ENCODE results near the gene KIAA1755.

The KIAA1755 gene

DNA sequence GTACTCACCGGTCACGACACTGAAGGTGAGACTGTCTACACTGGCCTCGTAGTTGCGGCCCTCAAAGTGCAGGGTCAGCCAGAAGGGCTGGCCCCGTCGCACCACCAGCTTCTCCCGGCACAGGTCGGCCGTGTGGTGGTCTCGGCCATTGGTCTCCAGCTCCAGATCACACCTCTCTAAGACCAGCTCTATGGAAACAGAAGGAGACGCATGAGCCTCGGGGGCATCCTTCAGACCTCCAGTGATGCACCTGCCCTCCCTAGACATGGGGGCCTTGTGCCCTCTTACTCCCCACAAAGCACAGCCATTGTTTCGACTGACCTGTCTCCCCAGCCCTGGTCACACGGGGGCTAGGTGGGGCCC lies 99.1 kb downstream of the KIAA1755 start:
- H3K4me3 ChIP-seq (ENCODE audit: insufficient read depth, low read length, poor library complexity, severe bottlenecking) = no peak overlapping the region
- TF ChIP-seq, protein P1, sequence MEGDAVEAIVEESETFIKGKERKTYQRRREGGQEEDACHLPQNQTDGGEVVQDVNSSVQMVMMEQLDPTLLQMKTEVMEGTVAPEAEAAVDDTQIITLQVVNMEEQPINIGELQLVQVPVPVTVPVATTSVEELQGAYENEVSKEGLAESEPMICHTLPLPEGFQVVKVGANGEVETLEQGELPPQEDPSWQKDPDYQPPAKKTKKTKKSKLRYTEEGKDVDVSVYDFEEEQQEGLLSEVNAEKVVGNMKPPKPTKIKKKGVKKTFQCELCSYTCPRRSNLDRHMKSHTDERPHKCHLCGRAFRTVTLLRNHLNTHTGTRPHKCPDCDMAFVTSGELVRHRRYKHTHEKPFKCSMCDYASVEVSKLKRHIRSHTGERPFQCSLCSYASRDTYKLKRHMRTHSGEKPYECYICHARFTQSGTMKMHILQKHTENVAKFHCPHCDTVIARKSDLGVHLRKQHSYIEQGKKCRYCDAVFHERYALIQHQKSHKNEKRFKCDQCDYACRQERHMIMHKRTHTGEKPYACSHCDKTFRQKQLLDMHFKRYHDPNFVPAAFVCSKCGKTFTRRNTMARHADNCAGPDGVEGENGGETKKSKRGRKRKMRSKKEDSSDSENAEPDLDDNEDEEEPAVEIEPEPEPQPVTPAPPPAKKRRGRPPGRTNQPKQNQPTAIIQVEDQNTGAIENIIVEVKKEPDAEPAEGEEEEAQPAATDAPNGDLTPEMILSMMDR (IDR thresholded peaks at IDR 0.05; ENCODE audit: insufficient read depth, low read length, poor library complexity, severe bottlenecking) = no peak
- no peak for TF ChIP-seq EZH2phosphoT487 (conservative IDR thresholded peaks at IDR 0.05; ENCODE audit: low read length)
- H3K79me2 ChIP-seq (ENCODE audit: insufficient read depth, low read length) = no peaks in the 10 kb centered on the region
- H4K20me1 ChIP-seq (ENCODE audit: low read depth, low read length) = no peaks in the 10 kb centered on the region
- no peaks in the 10 kb centered on the region for H3F3A ChIP-seq (ENCODE audit: insufficient read depth)
- H3K36me3 ChIP-seq (ENCODE audit: low read length) = no peaks in the 10 kb centered on the region
- H3K9me3 ChIP-seq (ENCODE audit: insufficient read depth, low read length) = no peaks in the 10 kb centered on the region
- no peaks in the 10 kb centered on the region for H3K9me2 ChIP-seq (replicated peaks; ENCODE audit: insufficient read depth, low read length)
- no peak overlapping the region for H3K27ac ChIP-seq (ENCODE audit: low read depth, low read length)
- H2AFZ ChIP-seq (ENCODE audit: low read depth, low read length, severe bottlenecking) = no peak overlapping the region
- H3K27me3 ChIP-seq (ENCODE audit: low read length) = no peaks in the 10 kb centered on the region
- no peak overlapping the region for H3K4me2 ChIP-seq (ENCODE audit: low read depth, low read length, poor library complexity, severe bottlenecking)
- H3K9ac ChIP-seq (ENCODE audit: low read length) = no peak overlapping the region

Measured in SU-DHL-6 (cell line).